Measurements from ENCODE around the gene PACRG. TPM values are rescaled to one million over a fixed set of nuclear protein-coding genes. Genes with fewer than 3 reads are reported as not detected.

The PACRG gene
- total RNA-seq, 1 donor from 2014 or later = 1.1 TPM

- Mint-ChIP-seq H3K4me3 (ENCODE audit: unreplicated experiment) (no peak overlapping the region), H3K27ac (ENCODE audit: unreplicated experiment) (no peak overlapping the region), H3K27me3 (ENCODE audit: low read depth) (no peaks in the 10 kb centered on the region), H3K9me3 (ENCODE audit: low read depth) (no peaks in the 10 kb centered on the region), H3K36me3 (ENCODE audit: low read depth) (no peaks in the 10 kb centered on the region), H3K4me1 (ENCODE audit: low read depth) (peaks cover 5% of the 10 kb centered on the region)
- no peak for DNase-seq (ENCODE audit: low spot score)
- TF ChIP-seq CTCF (IDR thresholded peaks at IDR 0.05) = no peak
These were observed 138.9 kb downstream of the PACRG start for GRCh38 chr6:162866656-162867055.

DNA sequence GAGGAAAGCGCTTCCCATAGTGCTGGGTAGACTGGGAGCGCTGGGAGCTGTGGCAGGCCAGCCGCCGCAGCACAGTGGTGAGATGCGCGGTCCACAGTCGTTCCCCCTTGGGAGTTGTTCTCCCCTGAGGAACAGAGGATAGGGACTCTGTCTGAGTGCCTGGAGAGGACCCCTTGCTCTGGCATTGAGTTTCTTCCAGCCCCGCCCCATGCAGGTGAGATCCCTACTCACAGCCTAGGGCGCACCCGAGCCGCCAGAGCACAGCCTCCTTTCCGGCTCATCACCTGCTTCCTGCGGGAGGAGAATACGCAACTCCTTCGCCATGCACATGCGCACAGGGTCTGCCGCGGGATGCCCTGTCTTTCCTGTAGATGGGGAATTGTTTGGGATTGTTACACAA is 140.6 kb downstream of the PACRG start:
- H3K27ac Mint-ChIP-seq (ENCODE audit: unreplicated experiment) = no peak overlapping the region
- H3K4me3 Mint-ChIP-seq (ENCODE audit: unreplicated experiment) = no peak overlapping the region
- no peak for DNase-seq (ENCODE audit: low spot score)
- no peaks in the 10 kb centered on the region for H3K9me3 Mint-ChIP-seq (ENCODE audit: low read depth)
- no peaks in the 10 kb centered on the region for H3K27me3 Mint-ChIP-seq (ENCODE audit: low read depth)
- peaks cover 5% of the 10 kb centered on the region for H3K4me1 Mint-ChIP-seq (ENCODE audit: low read depth)
- no peak for TF ChIP-seq CTCF (IDR thresholded peaks at IDR 0.05)
- no peaks in the 10 kb centered on the region for H3K36me3 Mint-ChIP-seq (ENCODE audit: low read depth)

- Mint-ChIP-seq H3K36me3 (ENCODE audit: low read depth) (no peaks in the 10 kb centered on the region), H3K4me3 (ENCODE audit: unreplicated experiment) (no peak overlapping the region), H3K27me3 (ENCODE audit: low read depth) (no peaks in the 10 kb centered on the region), H3K27ac (ENCODE audit: unreplicated experiment) (no peak overlapping the region), H3K4me1 (ENCODE audit: low read depth) (no peaks in the 10 kb centered on the region), H3K9me3 (ENCODE audit: low read depth) (peaks cover 6% of the 10 kb centered on the region)
- no peak for TF ChIP-seq CTCF (IDR thresholded peaks at IDR 0.05)
- DNase-seq (ENCODE audit: low spot score) = no peak
These were observed 144.2 kb downstream of the PACRG start for GRCh38 chr6:162871966-162872365.

- Mint-ChIP-seq H3K4me1 (ENCODE audit: low read depth) (no peaks in the 10 kb centered on the region), H3K36me3 (ENCODE audit: low read depth) (no peaks in the 10 kb centered on the region), H3K4me3 (ENCODE audit: unreplicated experiment) (no peak overlapping the region), H3K27me3 (ENCODE audit: low read depth) (no peaks in the 10 kb centered on the region), H3K27ac (ENCODE audit: unreplicated experiment) (no peak overlapping the region), H3K9me3 (ENCODE audit: low read depth) (peaks cover 6% of the 10 kb centered on the region)
- DNase-seq (ENCODE audit: low spot score) = no peak
- no peak for TF ChIP-seq CTCF (IDR thresholded peaks at IDR 0.05)
These were observed 145.8 kb downstream of the PACRG start for GRCh38 chr6:162873537-162873936.

DNA sequence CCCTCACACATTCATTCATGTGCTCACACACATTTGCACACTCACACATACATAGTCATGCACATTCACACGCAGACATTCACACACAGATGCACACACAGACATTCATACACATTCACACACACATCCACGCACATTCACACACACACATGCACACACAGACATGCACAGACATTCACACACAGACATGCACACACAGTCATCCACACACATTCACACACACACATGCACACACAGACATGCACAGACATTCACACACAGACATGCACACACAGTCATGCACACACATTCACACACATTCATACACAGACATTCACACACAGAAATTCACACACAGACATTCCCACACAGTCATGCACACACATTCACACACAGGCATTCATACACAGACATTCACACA is 147.3 kb downstream of the PACRG start:
- no peak overlapping the region for H3K4me3 Mint-ChIP-seq (ENCODE audit: unreplicated experiment)
- H3K9me3 Mint-ChIP-seq (ENCODE audit: low read depth) = peaks cover 6% of the 10 kb centered on the region
- no peak overlapping the region for H3K27ac Mint-ChIP-seq (ENCODE audit: unreplicated experiment)
- TF ChIP-seq CTCF (IDR thresholded peaks at IDR 0.05) = no peak
- no peaks in the 10 kb centered on the region for H3K4me1 Mint-ChIP-seq (ENCODE audit: low read depth)
- H3K36me3 Mint-ChIP-seq (ENCODE audit: low read depth) = no peaks in the 10 kb centered on the region
- DNase-seq (ENCODE audit: low spot score) = no peak
- H3K27me3 Mint-ChIP-seq (ENCODE audit: low read depth) = no peaks in the 10 kb centered on the region
